PC-3 (cell line): ENCODE results near the gene SORD. TPM values are rescaled to one million over a fixed set of nuclear protein-coding genes. Genes with fewer than 3 reads are reported as not detected.

Experiments
- ATAC-seq: fragments of 200-7000 bp; cut with Tn5 transposase; 2 replicates; pipeline ENCODE4 v1.9.1; 2020; ENCODE audit warnings: mild to moderate bottlenecking, moderate library complexity
- BruUV-seq: library from RNA; stranded (reverse); fragments of 400-500 nt; replicated peaks from 2 replicates; lab custom pipeline; 2021; lab: Mats Ljungman, UMichigan
- CTCF ChIA-PET: fragments of 300-600 bp; sonication (Branson Sonifier 250); formaldehyde crosslinking; loops from one replicate; lab custom pipeline; 2022; ENCODE audit warnings: antibody characterized with exemption; lab: Charles Lee
- POLR2A ChIA-PET: fragments of 300-600 bp; sonication (Branson Sonifier 250); formaldehyde crosslinking; loops from one replicate; lab custom pipeline; 2022; ENCODE audit warnings: antibody characterized with exemption; ENCODE audit not compliant: unreplicated experiment; lab: Charles Lee
- DNase-seq: peaks from one replicate; pipeline ENCODE4 v3.0.0-alpha.2; 2015
- H2AFZ ChIP-seq: fragments of 300-600 bp; sonication (generic); 2 replicates; pipeline ENCODE4 v1.6.0; 2016; ENCODE audit warnings: antibody characterized with exemption, low read length
- H3F3A ChIP-seq: fragments of 300-600 bp; sonication (generic); one replicate; pipeline ENCODE4 v1.6.0; 2017; ENCODE audit warnings: antibody characterized with exemption, low read length, control low read depth, mild to moderate bottlenecking; ENCODE audit not compliant: unreplicated experiment
- H3K27ac ChIP-seq: fragments of 300-600 bp; sonication (generic); 2 replicates; pipeline ENCODE4 v1.5.1; 2016; ENCODE audit warnings: mild to moderate bottlenecking, low read length
- H3K27me3 ChIP-seq: fragments of 300-600 bp; sonication (generic); 2 replicates; pipeline ENCODE4 v1.6.1; 2016; ENCODE audit warnings: low read length, mixed read lengths
- H3K36me3 ChIP-seq: fragments of 300-600 bp; sonication (generic); 2 replicates; pipeline ENCODE4 v1.6.1; 2016; ENCODE audit warnings: low read depth, mixed run types, low read length, mixed read lengths
- H3K4me1 ChIP-seq: fragments of 300-600 bp; sonication (generic); 2 replicates; pipeline ENCODE4 v1.5.1; 2016; ENCODE audit warnings: low read length; ENCODE audit not compliant: insufficient read depth
- H3K4me2 ChIP-seq: fragments of 300-600 bp; sonication (generic); 2 replicates; pipeline ENCODE4 v1.6.0; 2016; ENCODE audit warnings: low read length
- H3K4me3 ChIP-seq: fragments of 300-600 bp; sonication (generic); 2 replicates; pipeline ENCODE4 v1.5.1; 2016; ENCODE audit warnings: mild to moderate bottlenecking, low read length, mixed read lengths
- H3K79me2 ChIP-seq: fragments of 300-600 bp; sonication (generic); 2 replicates; pipeline ENCODE4 v1.6.1; 2017; ENCODE audit warnings: low read length, mixed read lengths
- H3K9ac ChIP-seq: fragments of 300-600 bp; sonication (generic); 2 replicates; pipeline ENCODE4 v1.6.0; 2016; ENCODE audit warnings: mild to moderate bottlenecking, low read length
- H3K9me2 ChIP-seq: fragments of 300-600 bp; sonication (generic); replicated peaks from 2 replicates; pipeline ENCODE4 v1.6.1; 2016; ENCODE audit warnings: mixed run types, low read length, mixed read lengths
- H3K9me3 ChIP-seq: fragments of 300-600 bp; sonication (generic); 2 replicates; pipeline ENCODE4 v1.6.1; 2016; ENCODE audit warnings: low read length, mixed read lengths
- H4K20me1 ChIP-seq: fragments of 300-600 bp; sonication (generic); 2 replicates; pipeline ENCODE4 v1.6.1; 2016; ENCODE audit warnings: low read length, mixed read lengths
- EZH2 ChIP-seq: fragments of 300-600 bp; sonication (generic); IDR thresholded peaks from one replicate; pipeline ENCODE4 v1.6.1; 2017; ENCODE audit warnings: antibody characterized with exemption, mild to moderate bottlenecking, low read length; ENCODE audit not compliant: unreplicated experiment
- EZH2phosphoT487 ChIP-seq: fragments of 300-600 bp; sonication (generic); IDR thresholded peaks from 2 replicates; pipeline ENCODE4 v1.6.1; 2018; ENCODE audit warnings: mild to moderate bottlenecking, antibody characterized with exemption, low read length, borderline replicate concordance
- intact Hi-C: fragments of 100-400 bp; cut with micrococcal nuclease; formaldehyde crosslinking; loops from 2 replicates; pipeline ENCODE4 v1.9.0; 2023
- total RNA-seq: library from RNA; depleted of rRNA; stranded (reverse); fragments of >200 nt; gene quantifications from 2 replicates; pipeline ENCODE4 v1.2.3, GENCODE V29; 2014
- TF ChIP-seq, protein P1 (sequence below): fragments of 300-600 bp; sonication (generic); conservative IDR thresholded peaks from 2 replicates; pipeline ENCODE4 v1.5.1; 2017; ENCODE audit warnings: antibody characterized with exemption, low read depth, mild to moderate bottlenecking, low read length

Gene SORD
- total RNA-seq, 1 experiment from 2014 or later = 119 TPM

DNA sequence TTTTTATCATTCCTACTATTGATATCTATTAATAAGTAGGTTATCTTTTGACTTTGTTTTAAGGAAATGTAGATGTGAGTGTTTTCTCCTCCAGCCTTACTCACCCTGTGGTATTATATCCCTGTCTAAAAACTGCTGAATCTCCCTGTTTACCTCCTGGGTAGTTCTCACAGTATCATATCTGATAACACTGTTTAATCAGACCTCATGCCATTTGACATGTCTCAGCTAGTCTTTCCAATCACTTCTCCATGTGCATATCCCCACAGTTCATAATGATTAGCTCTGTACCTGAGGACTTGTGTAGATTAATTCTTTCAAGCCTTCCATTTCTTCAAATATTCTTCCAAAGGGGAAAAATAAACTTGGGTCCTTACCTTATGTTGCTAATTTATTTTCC, 60.2 kb downstream of the SORD start:
- H4K20me1 ChIP-seq = no peaks in the 10 kb centered on the region
- no peaks in the 10 kb centered on the region for H3K36me3 ChIP-seq
- DNase-seq (no peak), ATAC-seq (no peak)
- H3K4me1 ChIP-seq = no peaks in the 10 kb centered on the region
- no TSS peak for BruUV-seq
- no peaks in the 10 kb centered on the region for H3K79me2 ChIP-seq
- CTCF ChIA-PET = interaction anchor here (0.6 kb wide), 1 partner anchor 35 kb away, joined by 3 read pairs; no protein-coding TSS in a partner anchor
- no peak overlapping the region for H3K4me2 ChIP-seq
- H3K9me3 ChIP-seq = no peaks in the 10 kb centered on the region
- no peak overlapping the region for H3K27ac ChIP-seq
- intact Hi-C loops = no loop called here
- H3K9me2 ChIP-seq = no peaks in the 10 kb centered on the region
- no peaks in the 10 kb centered on the region for H3F3A ChIP-seq
- TF ChIP-seq EZH2 = no peak
- no peak for TF ChIP-seq EZH2phosphoT487
- TF ChIP-seq, protein P1, sequence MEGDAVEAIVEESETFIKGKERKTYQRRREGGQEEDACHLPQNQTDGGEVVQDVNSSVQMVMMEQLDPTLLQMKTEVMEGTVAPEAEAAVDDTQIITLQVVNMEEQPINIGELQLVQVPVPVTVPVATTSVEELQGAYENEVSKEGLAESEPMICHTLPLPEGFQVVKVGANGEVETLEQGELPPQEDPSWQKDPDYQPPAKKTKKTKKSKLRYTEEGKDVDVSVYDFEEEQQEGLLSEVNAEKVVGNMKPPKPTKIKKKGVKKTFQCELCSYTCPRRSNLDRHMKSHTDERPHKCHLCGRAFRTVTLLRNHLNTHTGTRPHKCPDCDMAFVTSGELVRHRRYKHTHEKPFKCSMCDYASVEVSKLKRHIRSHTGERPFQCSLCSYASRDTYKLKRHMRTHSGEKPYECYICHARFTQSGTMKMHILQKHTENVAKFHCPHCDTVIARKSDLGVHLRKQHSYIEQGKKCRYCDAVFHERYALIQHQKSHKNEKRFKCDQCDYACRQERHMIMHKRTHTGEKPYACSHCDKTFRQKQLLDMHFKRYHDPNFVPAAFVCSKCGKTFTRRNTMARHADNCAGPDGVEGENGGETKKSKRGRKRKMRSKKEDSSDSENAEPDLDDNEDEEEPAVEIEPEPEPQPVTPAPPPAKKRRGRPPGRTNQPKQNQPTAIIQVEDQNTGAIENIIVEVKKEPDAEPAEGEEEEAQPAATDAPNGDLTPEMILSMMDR = no peak
- POLR2A ChIA-PET = no interaction called here
- no peak overlapping the region for H2AFZ ChIP-seq
- H3K27me3 ChIP-seq = peaks cover 20% of the 10 kb centered on the region
- H3K9ac ChIP-seq = no peak overlapping the region
- no peak overlapping the region for H3K4me3 ChIP-seq

DNA sequence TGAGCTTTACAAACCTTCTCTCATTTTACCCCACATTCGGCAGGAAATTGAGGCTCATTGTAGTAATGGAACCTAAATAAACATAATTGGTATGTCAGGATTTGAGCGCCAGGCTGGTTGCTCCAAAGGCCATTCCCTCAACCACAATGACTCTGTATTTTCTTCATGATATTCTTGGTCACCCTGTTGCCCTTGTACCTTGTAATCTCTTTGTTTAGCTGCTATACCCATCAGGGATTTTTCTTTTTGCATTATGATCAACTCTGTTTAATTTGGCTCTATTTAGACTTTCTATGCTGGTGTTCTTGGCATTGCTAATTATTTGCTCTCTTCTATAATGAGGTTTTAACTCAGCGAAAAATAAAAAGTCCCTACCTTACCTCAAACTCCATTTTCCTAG, 61.2 kb downstream of the SORD start:
- no peak overlapping the region for H3K9ac ChIP-seq
- CTCF ChIA-PET = no interaction called here

DNA sequence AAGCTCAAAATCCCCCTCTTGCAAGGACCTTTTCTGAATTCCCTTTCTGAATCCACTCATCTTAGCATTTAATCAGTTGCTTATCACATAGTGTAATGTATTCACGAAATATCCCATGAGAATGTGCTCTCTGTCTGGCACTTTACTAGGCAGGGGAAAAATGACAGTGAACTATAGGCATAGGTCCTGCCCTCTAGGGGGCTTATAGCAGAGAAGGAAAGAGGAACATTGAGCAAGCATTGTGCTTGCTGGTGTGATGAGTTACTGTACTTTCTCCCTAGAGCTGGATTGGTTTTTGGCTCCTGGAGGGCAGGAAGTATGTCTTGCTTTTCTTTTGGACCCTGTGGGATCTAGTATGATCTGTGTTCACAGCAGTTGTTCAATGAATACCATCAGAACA, 64.5 kb downstream of the SORD start:
- Histone ChIP-seq H4K20me1 (no peaks in the 10 kb centered on the region), H3K4me2 (no peak overlapping the region), H3F3A (no peaks in the 10 kb centered on the region), H2AFZ (no peak overlapping the region), H3K9me2 (no peaks in the 10 kb centered on the region), H3K9ac (no peak overlapping the region), H3K27me3 (peaks cover 39% of the 10 kb centered on the region), H3K79me2 (no peaks in the 10 kb centered on the region), H3K36me3 (no peaks in the 10 kb centered on the region), H3K27ac (no peak overlapping the region), H3K4me3 (no peak overlapping the region), H3K9me3 (no peaks in the 10 kb centered on the region), H3K4me1 (no peaks in the 10 kb centered on the region)
- ChIA-PET CTCF (no interaction called here), POLR2A (no interaction called here)
- intact Hi-C loops = no loop called here
- BruUV-seq = no TSS peak
- no peak for DNase-seq
- TF ChIP-seq, protein P1 = no peak; the same call in 1 of the 2 replicates
- no peak for TF ChIP-seq EZH2
- TF ChIP-seq EZH2phosphoT487 = no peak
- ATAC-seq = no peak

More for the DNA sequence above, 61.2 kb downstream of the SORD start:
- intact Hi-C loops = no loop called here
- Histone ChIP-seq H3K9me3 (no peaks in the 10 kb centered on the region), H3K79me2 (no peaks in the 10 kb centered on the region), H3K4me3 (no peak overlapping the region), H2AFZ (no peak overlapping the region), H3F3A (no peaks in the 10 kb centered on the region), H4K20me1 (no peaks in the 10 kb centered on the region), H3K9me2 (no peaks in the 10 kb centered on the region), H3K4me1 (no peaks in the 10 kb centered on the region), H3K27ac (no peak overlapping the region), H3K36me3 (no peaks in the 10 kb centered on the region), H3K27me3 (peaks cover 26% of the 10 kb centered on the region), H3K4me2 (no peak overlapping the region)
- BruUV-seq = no TSS peak
- POLR2A ChIA-PET = no interaction called here
- TF ChIP-seq EZH2 (no peak), EZH2phosphoT487 (no peak)
- TF ChIP-seq, protein P1 = no peak
- ATAC-seq (no peak), DNase-seq (no peak)
